ENCODE results near the gene TMOD2. TPM values are rescaled to one million over a fixed set of nuclear protein-coding genes. Genes with fewer than 3 reads are reported as not detected.

TMOD2 gene
- total RNA-seq, 2 donors from 2014 or later = 9.1 to 13.1 TPM

GRCh38 chr15:51720201-51720995, 31.0 kb upstream of the TMOD2 start:
- Histone ChIP-seq H3K4me3 (no peak overlapping the region), H3K27ac (no peak overlapping the region), H3K27me3 (replicated peaks; ENCODE audit: insufficient read depth) (no peaks in the 10 kb centered on the region), H3K9me3 (no peaks in the 10 kb centered on the region), H3K36me3 (peaks cover 5% of the 10 kb centered on the region), H3K4me1 (ENCODE audit: control insufficient read depth in 1 of 2, low read depth in 2 of 2) (no peaks in the 10 kb centered on the region)
- no peak for TF ChIP-seq CTCF (IDR thresholded peaks at IDR 0.05)
- no peak for ATAC-seq (ENCODE audit: insufficient number of reproducible peaks, low FRiP score, low read depth)
- no peak for DNase-seq (ENCODE audit: low spot score)

GRCh38 chr15:51721199-51721960, 30.0 kb upstream of the TMOD2 start:
- DNase-seq (ENCODE audit: low spot score) = no peak
- TF ChIP-seq CTCF (IDR thresholded peaks at IDR 0.05) = no peak
- no peaks in the 10 kb centered on the region for H3K27me3 ChIP-seq (replicated peaks; ENCODE audit: insufficient read depth)
- no peak overlapping the region for H3K4me3 ChIP-seq
- H3K36me3 ChIP-seq = peaks cover 5% of the 10 kb centered on the region
- no peak for ATAC-seq (ENCODE audit: insufficient number of reproducible peaks, low FRiP score, low read depth)
- H3K9me3 ChIP-seq = no peaks in the 10 kb centered on the region
- peaks cover 0 to 6% of the 10 kb centered on the region in 2 donors for H3K4me1 ChIP-seq (ENCODE audit: control insufficient read depth in 1 of 2, low read depth in 2 of 2)
- H3K27ac ChIP-seq = no peak overlapping the region

- DNase-seq (ENCODE audit: low spot score) (no peak), ATAC-seq (ENCODE audit: insufficient number of reproducible peaks, low FRiP score, low read depth) (no peak)
- TF ChIP-seq CTCF (IDR thresholded peaks at IDR 0.05) = no peak
- Histone ChIP-seq H3K4me1 (ENCODE audit: control insufficient read depth in 1 of 2, low read depth in 2 of 2) (peaks cover 0 to 16% of the 10 kb centered on the region in 2 donors), H3K27ac (no peak overlapping the region), H3K4me3 (no peak overlapping the region), H3K9me3 (no peaks in the 10 kb centered on the region), H3K27me3 (replicated peaks; ENCODE audit: insufficient read depth) (no peaks in the 10 kb centered on the region), H3K36me3 (peaks cover 5% of the 10 kb centered on the region)
Observed at GRCh38 chr15:51724199-51724598, 27.2 kb upstream of the TMOD2 start.

- Histone ChIP-seq H3K27ac (no peak overlapping the region), H3K4me3 (no peak overlapping the region), H3K27me3 (replicated peaks; ENCODE audit: insufficient read depth) (no peaks in the 10 kb centered on the region), H3K4me1 (ENCODE audit: control insufficient read depth in 1 of 2, low read depth in 2 of 2) (peaks cover 0 to 16% of the 10 kb centered on the region in 2 donors), H3K36me3 (peaks cover 5% of the 10 kb centered on the region), H3K9me3 (no peaks in the 10 kb centered on the region)
- no peak for DNase-seq (ENCODE audit: low spot score)
- ATAC-seq (ENCODE audit: insufficient number of reproducible peaks, low FRiP score, low read depth) = no peak
- TF ChIP-seq CTCF (IDR thresholded peaks at IDR 0.05) = no peak
Observed at GRCh38 chr15:51724673-51725072, 26.7 kb upstream of the TMOD2 start.

- Histone ChIP-seq H3K9me3 (no peaks in the 10 kb centered on the region), H3K27me3 (replicated peaks; ENCODE audit: insufficient read depth) (no peaks in the 10 kb centered on the region), H3K36me3 (peaks cover 5% of the 10 kb centered on the region), H3K4me3 (no peak overlapping the region), H3K4me1 (ENCODE audit: control insufficient read depth in 1 of 2, low read depth in 2 of 2) (peaks cover 4 to 24% of the 10 kb centered on the region in 2 donors), H3K27ac (no peak overlapping the region)
- ATAC-seq (ENCODE audit: insufficient number of reproducible peaks, low FRiP score, low read depth) (no peak), DNase-seq (ENCODE audit: low spot score) (no peak)
- no peak for TF ChIP-seq CTCF (IDR thresholded peaks at IDR 0.05)
Observed at GRCh38 chr15:51726302-51727073, 24.9 kb upstream of the TMOD2 start.

Data from thoracic aorta (tissue), 2 donors.